A549 (cell line): Measurements from ENCODE around the gene OVOL2.
"Not testable (repeated sequence)": the region's sequence is repeated elsewhere in the genome, so short reads cannot be mapped to it uniquely, and the experiment has no call there.

Experiments
- BHLHE40 ChIP-seq: IDR thresholded peaks from 2 replicates; pipeline ENCODE4 v1.6.1; 2012; ENCODE audit warnings: low read depth, low read length, inconsistent platforms
- CHD4 ChIP-seq: fragments of 200-600 bp; sonication (generic); IDR thresholded peaks from 2 replicates; pipeline ENCODE4 v1.6.1; 2016; ENCODE audit warnings: antibody characterized with exemption, mild to moderate bottlenecking, borderline replicate concordance
- CTCF ChIP-seq: fragments of >200 bp; sonication (Bioruptor Twin); formaldehyde crosslinking; IDR thresholded peaks from 3 replicates; pipeline ENCODE4 v1.5.1; 2016
- JUN ChIP-seq, 2 experiments: fragments of >200 bp; sonication (Bioruptor Twin); formaldehyde crosslinking; IDR thresholded peaks; 2 replicates in 1 of 2; 3 replicates in 1 of 2; pipeline ENCODE4 v1.6.1; 2016 to 2017
- RNF2 ChIP-seq: fragments of 200-600 bp; sonication (generic); IDR thresholded peaks from 2 replicates; pipeline ENCODE4 v1.6.1; 2016; ENCODE audit warnings: low read depth, mild to moderate bottlenecking, antibody characterized with exemption, moderate library complexity, borderline replicate concordance

- TF ChIP-seq JUN (IDR thresholded peaks at IDR 0.05); BHLHE40; CTCF; CHD4; RNF2: not testable (repeated sequence)
Measured at GRCh38 chr20:18088841-18089240, 31.1 kb upstream of the OVOL2 start.
